MCF 10A (cell line): ENCODE data around the gene SH3RF1. TPM values are rescaled to one million over a fixed set of nuclear protein-coding genes. Genes with fewer than 3 reads are reported as not detected.

ENCODE experiments used
- BruUV-seq: library from RNA; stranded (reverse); fragments of 400-500 nt; replicated peaks from 2 replicates; lab custom pipeline; 2021; lab: Mats Ljungman, UMichigan
- CTCF ChIA-PET: fragments of 300-600 bp; sonication (Branson Sonifier 250); formaldehyde crosslinking; extraction: SDS; loops from one replicate; lab custom pipeline; 2021; ENCODE audit warnings: antibody characterized with exemption, inconsistent platforms; lab: Yijun Ruan, JAX
- POLR2A ChIA-PET: fragments of 300-600, 350-650 bp; sonication (Branson Sonifier 250); formaldehyde crosslinking; extraction: SDS; loops from one replicate; lab custom pipeline; 2020; ENCODE audit warnings: antibody characterized with exemption, inconsistent platforms; lab: Yijun Ruan, JAX
- DNase-seq: peaks from one replicate; pipeline ENCODE4 v3.0.0-alpha.2; 2018; ENCODE audit not compliant: unreplicated experiment
- H3K27ac Mint-ChIP-seq: one replicate; pipeline ENCODE4 v1.8.0; 2022; ENCODE audit warnings: mild to moderate bottlenecking, low read depth, mixed read lengths; ENCODE audit not compliant: unreplicated experiment
- H3K27me3 Mint-ChIP-seq: one replicate; pipeline ENCODE4 v1.8.0; 2022; ENCODE audit warnings: mixed read lengths; ENCODE audit not compliant: insufficient read depth, unreplicated experiment
- H3K36me3 Mint-ChIP-seq: one replicate; pipeline ENCODE4 v1.8.0; 2022; ENCODE audit warnings: mild to moderate bottlenecking, moderate library complexity, mixed read lengths; ENCODE audit not compliant: insufficient read depth, unreplicated experiment
- H3K4me1 Mint-ChIP-seq: one replicate; pipeline ENCODE4 v1.8.0; 2022; ENCODE audit warnings: mixed read lengths; ENCODE audit not compliant: insufficient read depth, unreplicated experiment
- H3K4me3 Mint-ChIP-seq: one replicate; pipeline ENCODE4 v1.8.0; 2022; ENCODE audit warnings: mild to moderate bottlenecking, moderate library complexity, mixed read lengths; ENCODE audit not compliant: unreplicated experiment
- H3K9me3 Mint-ChIP-seq: one replicate; pipeline ENCODE4 v1.8.0; 2022; ENCODE audit warnings: mixed read lengths; ENCODE audit not compliant: unreplicated experiment
- CTCF ChIP-seq: fragments of 200-600 bp; IDR thresholded peaks from one replicate; pipeline ENCODE4 v1.8.0; 2022; ENCODE audit warnings: antibody characterized with exemption, mild to moderate bottlenecking; ENCODE audit not compliant: unreplicated experiment
- intact Hi-C: fragments of 100-400 bp; cut with micrococcal nuclease; formaldehyde crosslinking; loops from 2 replicates; pipeline ENCODE4 v1.14.1; 2022
- total RNA-seq: library from RNA; stranded (reverse); gene quantifications from 2 replicates; pipeline ENCODE4 v1.2.3, GENCODE V29; 2022

Gene SH3RF1
- total RNA-seq, 1 experiment from 2014 or later: 17.4 TPM

GRCh38 chr4:169229571-169230028, 41.2 kb downstream of the SH3RF1 start:
- no peaks in the 10 kb centered on the region for H3K36me3 Mint-ChIP-seq
- ChIA-PET CTCF (no interaction called here), POLR2A (interaction anchor here (0.7 to 2.2 kb wide), 6 partner anchors 12 to 86 kb away, joined by 3 to 12 read pairs (median 4); partner anchors contain the start of gene SH3RF1)
- H3K27ac Mint-ChIP-seq: peak overlapping the region; percentile 4
- H3K27me3 Mint-ChIP-seq: no peaks in the 10 kb centered on the region
- no peak overlapping the region for H3K4me3 Mint-ChIP-seq
- TF ChIP-seq CTCF: no peak
- DNase-seq: peak; percentile 91
- no TSS peak for BruUV-seq
- H3K4me1 Mint-ChIP-seq: peaks cover 19% of the 10 kb centered on the region
- intact Hi-C loops: no loop called here
- H3K9me3 Mint-ChIP-seq: no peaks in the 10 kb centered on the region

GRCh38 chr4:169228076-169228475, 42.7 kb downstream of the SH3RF1 start:
- ChIA-PET POLR2A (interaction anchor here (1.1 to 2.6 kb wide), 4 partner anchors 9 to 41 kb away, joined by 3 to 12 read pairs (median 5); partner anchors contain the start of gene SH3RF1), CTCF (interaction anchor here (0.8 kb wide), 1 partner anchor 218 kb away, joined by 4 read pairs; the partner anchor contains the start of gene CBR4)
- Mint-ChIP-seq H3K4me1 (peaks cover 8% of the 10 kb centered on the region), H3K4me3 (no peak overlapping the region), H3K36me3 (no peaks in the 10 kb centered on the region), H3K9me3 (no peaks in the 10 kb centered on the region), H3K27me3 (no peaks in the 10 kb centered on the region), H3K27ac (no peak overlapping the region)
- TF ChIP-seq CTCF: no peak
- no TSS peak for BruUV-seq
- intact Hi-C loops: no loop called here
- no peak for DNase-seq

GRCh38 chr4:169226565-169226964, 44.2 kb downstream of the SH3RF1 start:
- ChIA-PET POLR2A (interaction anchor here (1.3 to 3.3 kb wide), 3 partner anchors 11 to 43 kb away, joined by 4 to 37 read pairs (median 7); partner anchors contain the start of gene SH3RF1), CTCF (interaction anchor here (0.9 to 1.0 kb wide), 2 partner anchors 8 to 44 kb away, joined by 3 to 4 read pairs; no protein-coding TSS in a partner anchor)
- Mint-ChIP-seq H3K27me3 (no peaks in the 10 kb centered on the region), H3K4me3 (no peak overlapping the region), H3K4me1 (peaks cover 3% of the 10 kb centered on the region), H3K27ac (no peak overlapping the region), H3K9me3 (no peaks in the 10 kb centered on the region), H3K36me3 (no peaks in the 10 kb centered on the region)
- BruUV-seq: no TSS peak
- intact Hi-C loops: no loop called here
- DNase-seq: no peak
- TF ChIP-seq CTCF: no peak

GRCh38 chr4:169225812-169226211, 44.9 kb downstream of the SH3RF1 start:
- H3K36me3 Mint-ChIP-seq: no peaks in the 10 kb centered on the region
- CTCF ChIA-PET: interaction anchor here (0.7 to 1.2 kb wide), 4 partner anchors 9 to 14 kb away, joined by 3 to 4 read pairs (median 3); no protein-coding TSS in a partner anchor
- H3K4me3 Mint-ChIP-seq: no peak overlapping the region
- no peaks in the 10 kb centered on the region for H3K27me3 Mint-ChIP-seq
- H3K27ac Mint-ChIP-seq: no peak overlapping the region
- TF ChIP-seq CTCF: no peak
- TSS peak; percentile 82 for BruUV-seq
- intact Hi-C loops: loop anchor here (1.0 kb wide), 1 partner anchor 44 kb away; the partner anchor contains the start of gene SH3RF1
- POLR2A ChIA-PET: interaction anchor here (0.6 to 3.3 kb wide), 8 partner anchors 9 to 1329 kb away, joined by 4 to 37 read pairs (median 4); partner anchors contain the start of gene SH3RF1
- no peaks in the 10 kb centered on the region for H3K9me3 Mint-ChIP-seq
- peak; percentile 35 for DNase-seq
- H3K4me1 Mint-ChIP-seq: no peaks in the 10 kb centered on the region
